GM18505 (cell line): ENCODE results near the gene FAH.

ENCODE experiments used
- ATAC-seq: cut with Tn5 transposase; IDR thresholded peaks from one replicate; pipeline ENCODE4 v1.9.1; 2021; ENCODE audit not compliant: unreplicated experiment
- POLR2A ChIP-seq: IDR thresholded peaks from 4 replicates; pipeline ENCODE4 v1.6.1; 2011; ENCODE audit warnings: borderline replicate concordance; ENCODE audit not compliant: insufficient read depth, insufficient read length; ENCODE audit errors: extremely low read depth

Gene FAH

GRCh38 chr15:80156176-80156720 lies 3.4 kb downstream of the FAH start:
- no peak for TF ChIP-seq POLR2A
- no peak for ATAC-seq

- no peak for ATAC-seq
- no peak for TF ChIP-seq POLR2A
Measured at GRCh38 chr15:80157215-80157614, 4.4 kb downstream of the FAH start.

- ATAC-seq = no peak
- no peak for TF ChIP-seq POLR2A
Measured at GRCh38 chr15:80159301-80159700, 6.5 kb downstream of the FAH start.

GRCh38 chr15:80159811-80160569 lies 7.2 kb downstream of the FAH start:
- no peak for ATAC-seq
- TF ChIP-seq POLR2A = no peak

GRCh38 chr15:80160570-80161156 lies 7.9 kb downstream of the FAH start:
- ATAC-seq = peak; percentile 46
- TF ChIP-seq POLR2A = peak; percentile 66

GRCh38 chr15:80161468-80162016 lies 8.7 kb downstream of the FAH start:
- ATAC-seq = no peak
- TF ChIP-seq POLR2A = no peak

GRCh38 chr15:80162059-80162554 lies 9.3 kb downstream of the FAH start:
- ATAC-seq = no peak
- no peak for TF ChIP-seq POLR2A

GRCh38 chr15:80163217-80163616 lies 10.4 kb downstream of the FAH start:
- no peak for ATAC-seq
- no peak for TF ChIP-seq POLR2A

GRCh38 chr15:80163897-80164296 lies 11.1 kb downstream of the FAH start:
- TF ChIP-seq POLR2A = no peak
- no peak for ATAC-seq

- no peak for ATAC-seq
- no peak for TF ChIP-seq POLR2A
Measured at GRCh38 chr15:80167936-80168335, 15.1 kb downstream of the FAH start.

GRCh38 chr15:80168421-80168820 lies 15.6 kb downstream of the FAH start:
- TF ChIP-seq POLR2A = no peak
- no peak for ATAC-seq

- ATAC-seq = no peak
- no peak for TF ChIP-seq POLR2A
Measured at GRCh38 chr15:80169768-80170357, 17.1 kb downstream of the FAH start.

- ATAC-seq = no peak
- no peak for TF ChIP-seq POLR2A
Measured at GRCh38 chr15:80170596-80170995, 17.8 kb downstream of the FAH start.
